A673 (cell line): ENCODE data around the gene GRIK2.

Experiments
- EZH2 ChIP-seq: fragments of 200-600 bp; sonication (generic); IDR thresholded peaks from 2 replicates; pipeline ENCODE4 v1.6.1; 2017; ENCODE audit warnings: borderline replicate concordance, low read depth, mild to moderate bottlenecking, mixed read lengths, antibody characterized with exemption, low read length; ENCODE audit not compliant: poor library complexity, severe bottlenecking
- TF ChIP-seq, protein P1 (sequence below): fragments of 300-800, 200-600 bp; sonication (generic); conservative IDR thresholded peaks from 2 replicates; pipeline ENCODE4 v1.5.1; 2017; ENCODE audit warnings: low read depth, mild to moderate bottlenecking, antibody characterized with exemption, low read length, moderate library complexity, mixed read lengths

DNA sequence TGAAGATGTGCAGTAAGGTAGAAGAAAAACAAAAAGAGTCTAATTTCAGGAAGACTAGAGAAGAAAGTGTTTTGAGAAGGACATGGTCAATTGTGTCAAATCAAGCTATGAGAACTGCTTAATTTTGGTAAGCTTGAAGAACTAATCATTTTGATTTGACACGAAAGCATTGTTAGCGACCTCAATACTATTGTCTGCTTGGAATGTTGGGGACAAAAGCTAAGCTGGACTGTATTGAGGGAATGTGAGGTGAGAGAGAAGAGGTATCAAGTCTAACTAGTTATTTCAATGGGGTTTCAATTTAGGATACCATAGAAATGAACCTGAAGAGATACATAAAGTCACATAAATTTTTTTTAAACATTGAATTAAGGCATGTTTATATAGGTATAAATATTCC lies 309.8 kb downstream of the GRIK2 start:
- TF ChIP-seq, protein P1, sequence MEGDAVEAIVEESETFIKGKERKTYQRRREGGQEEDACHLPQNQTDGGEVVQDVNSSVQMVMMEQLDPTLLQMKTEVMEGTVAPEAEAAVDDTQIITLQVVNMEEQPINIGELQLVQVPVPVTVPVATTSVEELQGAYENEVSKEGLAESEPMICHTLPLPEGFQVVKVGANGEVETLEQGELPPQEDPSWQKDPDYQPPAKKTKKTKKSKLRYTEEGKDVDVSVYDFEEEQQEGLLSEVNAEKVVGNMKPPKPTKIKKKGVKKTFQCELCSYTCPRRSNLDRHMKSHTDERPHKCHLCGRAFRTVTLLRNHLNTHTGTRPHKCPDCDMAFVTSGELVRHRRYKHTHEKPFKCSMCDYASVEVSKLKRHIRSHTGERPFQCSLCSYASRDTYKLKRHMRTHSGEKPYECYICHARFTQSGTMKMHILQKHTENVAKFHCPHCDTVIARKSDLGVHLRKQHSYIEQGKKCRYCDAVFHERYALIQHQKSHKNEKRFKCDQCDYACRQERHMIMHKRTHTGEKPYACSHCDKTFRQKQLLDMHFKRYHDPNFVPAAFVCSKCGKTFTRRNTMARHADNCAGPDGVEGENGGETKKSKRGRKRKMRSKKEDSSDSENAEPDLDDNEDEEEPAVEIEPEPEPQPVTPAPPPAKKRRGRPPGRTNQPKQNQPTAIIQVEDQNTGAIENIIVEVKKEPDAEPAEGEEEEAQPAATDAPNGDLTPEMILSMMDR: no peak
- TF ChIP-seq EZH2: no peak
